Bone marrow (tissue), 2 donors: ENCODE data around the gene ERGIC3.
"Not testable (repeated sequence)": the region's sequence is repeated elsewhere in the genome, so short reads cannot be mapped to it uniquely, and the experiment has no call there.

ENCODE experiments used
- DNase-seq, 2 donors: peaks; one replicate each; lab custom pipeline; 2025; lab: John Stamatoyannopoulos, UW

ERGIC3 gene

GRCh38 chr20:35518955-35519354 lies 22.9 kb upstream of the ERGIC3 start:
- no peak for DNase-seq

- no peak for DNase-seq
Observed at GRCh38 chr20:35523298-35523888, 18.5 kb upstream of the ERGIC3 start.

GRCh38 chr20:35525639-35526038 lies 16.2 kb upstream of the ERGIC3 start:
- no peak for DNase-seq

- DNase-seq: no peak
Observed at GRCh38 chr20:35527122-35527769, 14.6 kb upstream of the ERGIC3 start.

- DNase-seq: no peak
Observed at GRCh38 chr20:35529552-35529951, 12.3 kb upstream of the ERGIC3 start, which contains the start of gene C20orf173. Gene C20orf173, minus strand, starts transcription at chr20:35529652. Its CDS starts 279 bp downstream, at chr20:35529373.

GRCh38 chr20:35539756-35540212 lies 2.1 kb upstream of the ERGIC3 start:
- no peak for DNase-seq

- no peak for DNase-seq
Observed at GRCh38 chr20:35541118-35541782, 628 bp upstream of the ERGIC3 start.

- DNase-seq: no peak
Observed at GRCh38 chr20:35542990-35543389, 1.1 kb downstream of the ERGIC3 start.

- no peak for DNase-seq
Observed at GRCh38 chr20:35544436-35544835, 2.6 kb downstream of the ERGIC3 start.

- not testable (repeated sequence) for DNase-seq
Observed at GRCh38 chr20:35544941-35545340, 3.1 kb downstream of the ERGIC3 start.

GRCh38 chr20:35546127-35546526 lies 4.2 kb downstream of the ERGIC3 start:
- DNase-seq: no peak

GRCh38 chr20:35547329-35547728 lies 5.5 kb downstream of the ERGIC3 start:
- no peak for DNase-seq

GRCh38 chr20:35551503-35551902 lies 9.6 kb downstream of the ERGIC3 start:
- DNase-seq: no peak

- no peak for DNase-seq
Observed at GRCh38 chr20:35552914-35553313, 11.0 kb downstream of the ERGIC3 start.

GRCh38 chr20:35555461-35555860 lies 13.6 kb downstream of the ERGIC3 start:
- not testable (repeated sequence) for DNase-seq

- no peak for DNase-seq
Observed at GRCh38 chr20:35555951-35556645, 14.2 kb downstream of the ERGIC3 start.

GRCh38 chr20:35556871-35557270 lies 15.0 kb downstream of the ERGIC3 start:
- no peak for DNase-seq

- DNase-seq: no peak
Observed at GRCh38 chr20:35558451-35558850, 16.6 kb downstream of the ERGIC3 start.

- DNase-seq: no peak
Observed at GRCh38 chr20:35559042-35559693, 17.3 kb downstream of the ERGIC3 start.

- DNase-seq: no peak
Observed at GRCh38 chr20:35560105-35560511, 18.2 kb downstream of the ERGIC3 start.

- DNase-seq: no peak
Observed at GRCh38 chr20:35560541-35560940, 18.7 kb downstream of the ERGIC3 start.

- DNase-seq: no peak
Observed at GRCh38 chr20:35561268-35561667, 19.4 kb downstream of the ERGIC3 start.
